CD4-positive, alpha-beta T cell treated with Interferon alpha-2 for 1 hour (primary cell): ENCODE measurements around the gene TAOK1.

Source experiments
- DNase-seq, 2 donors: peaks; one replicate each; pipeline ENCODE4 v3.0.0-alpha.2; 2020 to 2022

Gene TAOK1

GRCh38 chr17:29379084-29379991, 10.8 kb upstream of the TAOK1 start:
- DNase-seq: no peak

GRCh38 chr17:29383686-29384085, 6.5 kb upstream of the TAOK1 start:
- DNase-seq: no peak

GRCh38 chr17:29384901-29385300, 5.3 kb upstream of the TAOK1 start:
- no peak for DNase-seq

GRCh38 chr17:29386760-29387159, 3.4 kb upstream of the TAOK1 start:
- DNase-seq: no peak

- DNase-seq: no peak
Measured at GRCh38 chr17:29388937-29389336, 1.2 kb upstream of the TAOK1 start.

- peak in 1 of 2 donors; percentile 6 for DNase-seq
Measured at GRCh38 chr17:29390851-29391631, 878 bp downstream of the TAOK1 start.

- no peak for DNase-seq
Measured at GRCh38 chr17:29393436-29393835, 3.3 kb downstream of the TAOK1 start.

GRCh38 chr17:29394761-29395160, 4.6 kb downstream of the TAOK1 start:
- DNase-seq: no peak

GRCh38 chr17:29396066-29396465, 5.9 kb downstream of the TAOK1 start:
- no peak for DNase-seq

GRCh38 chr17:29399634-29400033, 9.5 kb downstream of the TAOK1 start:
- no peak for DNase-seq

GRCh38 chr17:29400818-29401217, 10.7 kb downstream of the TAOK1 start:
- no peak for DNase-seq

- DNase-seq: no peak
Measured at GRCh38 chr17:29401258-29401657, 11.1 kb downstream of the TAOK1 start.

- no peak for DNase-seq
Measured at GRCh38 chr17:29407856-29408255, 17.7 kb downstream of the TAOK1 start.

GRCh38 chr17:29409963-29410362, 19.8 kb downstream of the TAOK1 start:
- DNase-seq: no peak

GRCh38 chr17:29412780-29413565, 22.8 kb downstream of the TAOK1 start:
- DNase-seq: no peak

- DNase-seq: no peak
Measured at GRCh38 chr17:29420128-29420527, 30.0 kb downstream of the TAOK1 start.

GRCh38 chr17:29430275-29430674, 40.1 kb downstream of the TAOK1 start:
- no peak for DNase-seq

- DNase-seq: peak in 1 of 2 donors; percentile 1
Measured at GRCh38 chr17:29433541-29433940, 43.4 kb downstream of the TAOK1 start.

GRCh38 chr17:29434550-29434949, 44.4 kb downstream of the TAOK1 start:
- DNase-seq: no peak

GRCh38 chr17:29442451-29442850, 52.3 kb downstream of the TAOK1 start:
- DNase-seq: no peak

GRCh38 chr17:29443041-29443739, 53.0 kb downstream of the TAOK1 start:
- no peak for DNase-seq

GRCh38 chr17:29444589-29444988, 54.4 kb downstream of the TAOK1 start:
- no peak for DNase-seq

- DNase-seq: no peak
Measured at GRCh38 chr17:29445844-29446243, 55.7 kb downstream of the TAOK1 start.
